HG03457 (cell line): ENCODE data around the gene EME1.
"Not testable (repeated sequence)": the region's sequence is repeated elsewhere in the genome, so short reads cannot be mapped to it uniquely, and the experiment has no call there.

Experiments used
- ATAC-seq: cut with Tn5 transposase; IDR thresholded peaks from one replicate; pipeline ENCODE4 v1.9.1; 2021; ENCODE audit warnings: moderate number of reproducible peaks; ENCODE audit not compliant: unreplicated experiment

EME1 gene

GRCh38 chr17:50425682-50426471 is 52.8 kb downstream of the EME1 start, which contains the start of gene ACSF2:
ACSF2 (plus strand) TSS chr17:50426218; CDS start chr17:50426262, 44 bp downstream.
- no peak for ATAC-seq

- ATAC-seq: no peak
Measured at GRCh38 chr17:50426472-50426782, 53.4 kb downstream of the EME1 start.

GRCh38 chr17:50426814-50427787 is 54.1 kb downstream of the EME1 start:
- no peak for ATAC-seq

GRCh38 chr17:50428126-50428525 is 55.1 kb downstream of the EME1 start:
- ATAC-seq: not testable (repeated sequence)

- no peak for ATAC-seq
Measured at GRCh38 chr17:50428831-50429424, 55.9 kb downstream of the EME1 start.

GRCh38 chr17:50429793-50430192 is 56.8 kb downstream of the EME1 start:
- ATAC-seq: no peak
